ENCODE measurements around the gene WWOX.

DNA sequence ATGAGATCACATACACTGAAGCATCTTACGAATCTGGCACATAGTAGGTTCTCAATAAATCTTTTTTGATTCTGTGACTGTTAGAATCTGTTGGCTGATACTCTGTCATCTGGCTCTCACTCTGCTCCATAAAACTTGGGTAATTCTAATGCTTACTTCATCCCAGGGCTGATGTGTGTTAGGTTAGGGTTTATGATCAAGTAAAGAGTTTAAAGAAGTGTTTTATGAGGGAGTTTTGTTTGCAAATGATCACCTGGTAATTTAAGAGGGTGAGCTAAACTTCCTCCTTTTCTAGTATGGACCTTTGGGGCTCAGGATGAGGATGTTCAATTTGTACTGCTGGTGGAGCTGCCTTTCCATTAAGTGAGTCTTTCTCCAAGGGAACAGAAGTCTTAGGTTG, 364.1 kb downstream of the WWOX start:
- TF ChIP-seq, protein P1, sequence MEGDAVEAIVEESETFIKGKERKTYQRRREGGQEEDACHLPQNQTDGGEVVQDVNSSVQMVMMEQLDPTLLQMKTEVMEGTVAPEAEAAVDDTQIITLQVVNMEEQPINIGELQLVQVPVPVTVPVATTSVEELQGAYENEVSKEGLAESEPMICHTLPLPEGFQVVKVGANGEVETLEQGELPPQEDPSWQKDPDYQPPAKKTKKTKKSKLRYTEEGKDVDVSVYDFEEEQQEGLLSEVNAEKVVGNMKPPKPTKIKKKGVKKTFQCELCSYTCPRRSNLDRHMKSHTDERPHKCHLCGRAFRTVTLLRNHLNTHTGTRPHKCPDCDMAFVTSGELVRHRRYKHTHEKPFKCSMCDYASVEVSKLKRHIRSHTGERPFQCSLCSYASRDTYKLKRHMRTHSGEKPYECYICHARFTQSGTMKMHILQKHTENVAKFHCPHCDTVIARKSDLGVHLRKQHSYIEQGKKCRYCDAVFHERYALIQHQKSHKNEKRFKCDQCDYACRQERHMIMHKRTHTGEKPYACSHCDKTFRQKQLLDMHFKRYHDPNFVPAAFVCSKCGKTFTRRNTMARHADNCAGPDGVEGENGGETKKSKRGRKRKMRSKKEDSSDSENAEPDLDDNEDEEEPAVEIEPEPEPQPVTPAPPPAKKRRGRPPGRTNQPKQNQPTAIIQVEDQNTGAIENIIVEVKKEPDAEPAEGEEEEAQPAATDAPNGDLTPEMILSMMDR (IDR thresholded peaks at IDR 0.05 in 8 of 11, conservative IDR thresholded peaks at IDR 0.05 in 3 of 11) = no peak
- TF ChIP-seq POLR2A (IDR thresholded peaks at IDR 0.05) (no peak), POLR2AphosphoS5 (IDR thresholded peaks at IDR 0.05) (no peak)
